Measurements from ENCODE around the gene TOMM34. TPM values are rescaled to one million over a fixed set of nuclear protein-coding genes. Genes with fewer than 3 reads are reported as not detected.

TOMM34 gene, protein sequence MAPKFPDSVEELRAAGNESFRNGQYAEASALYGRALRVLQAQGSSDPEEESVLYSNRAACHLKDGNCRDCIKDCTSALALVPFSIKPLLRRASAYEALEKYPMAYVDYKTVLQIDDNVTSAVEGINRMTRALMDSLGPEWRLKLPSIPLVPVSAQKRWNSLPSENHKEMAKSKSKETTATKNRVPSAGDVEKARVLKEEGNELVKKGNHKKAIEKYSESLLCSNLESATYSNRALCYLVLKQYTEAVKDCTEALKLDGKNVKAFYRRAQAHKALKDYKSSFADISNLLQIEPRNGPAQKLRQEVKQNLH
- total RNA-seq (2022) (61.1 TPM in 2 replicates), Bru-seq, nascent RNA (percentile 88 among the genes with signal in this experiment), BruChase-seq, experiment 1, labeled RNA remaining after a 6-hour chase (percentile 88 among the genes with signal in this experiment), BruChase-seq, experiment 2, labeled RNA remaining after a 2-hour chase (percentile 79 among the genes with signal in this experiment)
- long read RNA-seq, transcript TOMM34-201 (7 exons, 2,062 nt): major isoform, 185 of 212 reads
- long read RNA-seq, partial matches to known transcripts: 10 of 212 reads
- long read RNA-seq, other reads (novel, unspliced or antisense): 17 of 212 reads

DNA sequence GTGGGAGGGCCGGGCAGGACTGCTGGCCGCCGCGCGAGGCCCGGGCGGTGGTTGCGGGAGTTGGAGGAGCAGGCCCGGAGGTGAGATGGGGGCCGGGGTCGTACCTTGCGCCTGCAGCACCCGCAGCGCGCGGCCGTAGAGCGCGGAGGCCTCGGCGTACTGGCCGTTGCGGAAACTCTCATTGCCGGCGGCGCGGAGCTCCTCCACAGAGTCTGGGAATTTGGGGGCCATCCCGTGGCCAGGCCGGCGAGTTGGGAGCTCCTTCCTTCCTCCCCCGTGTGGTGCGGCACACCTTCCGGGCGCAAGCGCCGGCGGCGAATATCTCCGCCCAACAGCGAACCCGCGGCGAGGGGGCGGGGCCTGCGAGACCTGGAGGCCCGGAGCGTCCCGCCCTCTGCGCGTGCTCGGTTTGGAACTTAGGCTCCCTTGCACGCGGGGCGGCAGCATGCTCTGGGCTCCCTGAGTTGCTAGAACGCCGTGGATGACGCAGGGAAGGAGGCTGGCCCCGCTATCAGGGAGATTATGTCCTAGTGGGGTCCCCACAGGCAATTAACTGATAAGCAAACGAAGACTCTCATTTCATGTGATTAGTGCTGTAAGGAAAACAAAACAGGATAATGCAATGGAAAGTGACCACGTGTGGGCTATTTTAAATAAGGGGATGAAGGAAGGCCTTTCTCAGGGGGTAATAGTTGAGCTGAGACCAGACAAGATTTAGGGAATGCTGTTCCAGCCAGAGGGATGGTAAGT lies at the start of gene TOMM34:
TSS of gene TOMM34 (minus strand) at position 295 of the 750 bp plus-strand sequence. CDS start at position 231, 64 bp downstream.
- H3K36me3 Mint-ChIP-seq (ENCODE audit: insufficient read depth, unreplicated experiment): peaks cover 52% of the 10 kb centered on the region
- intact Hi-C loops (cut with micrococcal nuclease; ENCODE audit: unreplicated experiment): no loop called here
- H3K27ac Mint-ChIP-seq (ENCODE audit: unreplicated experiment): peak within 1 kb of the TSS; percentile 66
- TF ChIP-seq, protein P1, sequence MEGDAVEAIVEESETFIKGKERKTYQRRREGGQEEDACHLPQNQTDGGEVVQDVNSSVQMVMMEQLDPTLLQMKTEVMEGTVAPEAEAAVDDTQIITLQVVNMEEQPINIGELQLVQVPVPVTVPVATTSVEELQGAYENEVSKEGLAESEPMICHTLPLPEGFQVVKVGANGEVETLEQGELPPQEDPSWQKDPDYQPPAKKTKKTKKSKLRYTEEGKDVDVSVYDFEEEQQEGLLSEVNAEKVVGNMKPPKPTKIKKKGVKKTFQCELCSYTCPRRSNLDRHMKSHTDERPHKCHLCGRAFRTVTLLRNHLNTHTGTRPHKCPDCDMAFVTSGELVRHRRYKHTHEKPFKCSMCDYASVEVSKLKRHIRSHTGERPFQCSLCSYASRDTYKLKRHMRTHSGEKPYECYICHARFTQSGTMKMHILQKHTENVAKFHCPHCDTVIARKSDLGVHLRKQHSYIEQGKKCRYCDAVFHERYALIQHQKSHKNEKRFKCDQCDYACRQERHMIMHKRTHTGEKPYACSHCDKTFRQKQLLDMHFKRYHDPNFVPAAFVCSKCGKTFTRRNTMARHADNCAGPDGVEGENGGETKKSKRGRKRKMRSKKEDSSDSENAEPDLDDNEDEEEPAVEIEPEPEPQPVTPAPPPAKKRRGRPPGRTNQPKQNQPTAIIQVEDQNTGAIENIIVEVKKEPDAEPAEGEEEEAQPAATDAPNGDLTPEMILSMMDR (IDR thresholded peaks at IDR 0.05; ENCODE audit: unreplicated experiment): no peak
- peak within 1 kb of the TSS; percentile 77 for H3K4me3 Mint-ChIP-seq (ENCODE audit: low read depth, unreplicated experiment)
- H3K27me3 Mint-ChIP-seq (ENCODE audit: unreplicated experiment): no peaks in the 10 kb centered on the region
- TSS peak; percentile 57 for BruUV-seq (replicated peaks)
- H3K9me3 Mint-ChIP-seq (ENCODE audit: low read depth, unreplicated experiment): no peaks in the 10 kb centered on the region
- H3K4me1 Mint-ChIP-seq (ENCODE audit: low read depth, unreplicated experiment): peaks cover 40% of the 10 kb centered on the region
- peak; percentile 99 for DNase-seq
- CTCF ChIA-PET: interaction anchor here (0.6 to 1.5 kb wide), 6 partner anchors 8 to 151 kb away, joined by 3 to 7 read pairs (median 3); partner anchors contain the start of gene YWHAB

DNA sequence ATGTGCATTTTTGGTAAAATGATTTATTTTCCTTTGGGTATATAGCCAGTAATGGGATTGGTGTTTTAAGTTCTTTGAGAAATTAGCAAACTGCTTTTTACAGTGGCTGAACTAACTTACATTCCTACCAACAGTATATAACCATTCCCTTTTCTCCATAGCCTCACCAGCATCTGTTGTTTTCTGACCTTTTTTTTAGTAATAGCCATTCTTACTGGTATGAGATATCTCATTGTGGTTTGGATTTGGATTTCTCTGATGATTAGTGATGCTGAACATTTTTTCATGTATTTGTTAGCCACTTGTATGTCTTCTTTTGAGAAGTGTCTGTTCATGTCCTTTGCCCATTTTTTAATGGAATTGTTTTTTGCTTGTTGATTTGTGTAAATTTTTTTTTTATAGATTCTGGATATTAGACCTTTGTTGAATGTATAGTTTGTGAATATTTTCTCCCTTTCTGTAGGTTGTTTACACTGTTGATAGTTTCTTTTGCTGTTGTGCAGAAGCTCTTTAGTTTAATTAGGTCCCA lies 48.4 kb upstream of the TOMM34 start:
- CTCF ChIA-PET: no interaction called here
- DNase-seq: no peak
- intact Hi-C loops (cut with micrococcal nuclease; ENCODE audit: unreplicated experiment): no loop called here
- Mint-ChIP-seq H3K4me1 (ENCODE audit: low read depth, unreplicated experiment) (peaks cover 28% of the 10 kb centered on the region), H3K27ac (ENCODE audit: unreplicated experiment) (no peak overlapping the region), H3K27me3 (ENCODE audit: unreplicated experiment) (no peaks in the 10 kb centered on the region), H3K36me3 (ENCODE audit: insufficient read depth, unreplicated experiment) (peaks cover 20% of the 10 kb centered on the region), H3K4me3 (ENCODE audit: low read depth, unreplicated experiment) (no peak overlapping the region), H3K9me3 (ENCODE audit: low read depth, unreplicated experiment) (no peaks in the 10 kb centered on the region)
- TF ChIP-seq, protein P1 (IDR thresholded peaks at IDR 0.05; ENCODE audit: unreplicated experiment): no peak
- no TSS peak for BruUV-seq (replicated peaks)

DNA sequence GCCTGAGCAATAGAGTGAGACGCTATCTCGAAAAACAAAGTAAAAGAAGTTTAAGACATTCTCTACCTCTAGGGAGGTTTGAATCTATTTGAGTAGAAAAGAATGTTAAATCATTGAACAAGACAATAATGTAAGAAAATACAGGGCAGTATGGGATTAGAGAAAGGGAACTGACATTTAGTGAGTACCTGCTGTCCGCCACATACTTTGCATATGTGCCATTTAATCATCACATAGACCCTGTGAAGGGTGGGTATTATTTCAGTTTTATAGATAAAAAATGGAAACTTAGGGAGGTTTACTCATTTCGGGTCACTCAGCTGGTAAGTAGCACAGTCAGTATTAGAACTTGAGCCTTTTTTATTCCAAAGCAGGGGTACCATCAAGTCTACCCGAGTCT lies 37.5 kb upstream of the TOMM34 start:
- Mint-ChIP-seq H3K9me3 (ENCODE audit: low read depth, unreplicated experiment) (no peaks in the 10 kb centered on the region), H3K36me3 (ENCODE audit: insufficient read depth, unreplicated experiment) (peaks cover 23% of the 10 kb centered on the region)

DNA sequence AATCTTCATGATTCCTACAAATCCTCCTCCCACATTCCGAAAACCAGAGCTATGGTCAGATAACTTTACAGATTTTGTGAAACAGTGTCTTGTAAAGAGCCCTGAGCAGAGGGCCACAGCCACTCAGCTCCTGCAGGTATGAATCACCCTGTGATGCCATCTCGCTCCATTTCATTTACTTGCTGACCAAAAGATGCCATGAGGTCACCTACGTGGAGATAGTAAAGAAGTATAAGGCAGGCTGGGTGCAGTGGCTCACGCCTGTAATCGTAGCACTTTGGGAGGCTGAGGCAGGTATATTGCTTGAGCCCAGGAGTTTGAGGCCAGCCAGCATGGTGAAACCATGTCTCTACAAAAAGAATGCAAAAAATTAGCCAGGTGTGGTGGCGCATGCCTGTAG lies 37.0 kb upstream of the TOMM34 start:
- intact Hi-C loops (cut with micrococcal nuclease; ENCODE audit: unreplicated experiment): no loop called here
- peaks cover 23% of the 10 kb centered on the region for H3K36me3 Mint-ChIP-seq (ENCODE audit: insufficient read depth, unreplicated experiment)

More for the DNA sequence above, 37.5 kb upstream of the TOMM34 start:
- Mint-ChIP-seq H3K4me3 (ENCODE audit: low read depth, unreplicated experiment) (no peak overlapping the region), H3K27ac (ENCODE audit: unreplicated experiment) (no peak overlapping the region), H3K4me1 (ENCODE audit: low read depth, unreplicated experiment) (no peaks in the 10 kb centered on the region), H3K27me3 (ENCODE audit: unreplicated experiment) (no peaks in the 10 kb centered on the region)
- no TSS peak for BruUV-seq (replicated peaks)
- intact Hi-C loops (cut with micrococcal nuclease; ENCODE audit: unreplicated experiment): no loop called here
- TF ChIP-seq, protein P1 (IDR thresholded peaks at IDR 0.05; ENCODE audit: unreplicated experiment): no peak
- no peak for DNase-seq
- CTCF ChIA-PET: no interaction called here

More for the DNA sequence above, 37.0 kb upstream of the TOMM34 start:
- H3K27ac Mint-ChIP-seq (ENCODE audit: unreplicated experiment): no peak overlapping the region
- TF ChIP-seq, protein P1 (IDR thresholded peaks at IDR 0.05; ENCODE audit: unreplicated experiment): no peak
- no peaks in the 10 kb centered on the region for H3K9me3 Mint-ChIP-seq (ENCODE audit: low read depth, unreplicated experiment)
- no peak overlapping the region for H3K4me3 Mint-ChIP-seq (ENCODE audit: low read depth, unreplicated experiment)
- no TSS peak for BruUV-seq (replicated peaks)
- H3K27me3 Mint-ChIP-seq (ENCODE audit: unreplicated experiment): no peaks in the 10 kb centered on the region
- CTCF ChIA-PET: interaction anchor here (0.7 kb wide), 1 partner anchor 47 kb away, joined by 3 read pairs; no protein-coding TSS in a partner anchor
- no peaks in the 10 kb centered on the region for H3K4me1 Mint-ChIP-seq (ENCODE audit: low read depth, unreplicated experiment)
- DNase-seq: no peak
